ENCODE measurements around the gene MAEA.

MAEA gene

GRCh38 chr4:1337951-1338751 lies 48.5 kb downstream of the MAEA start:
- Histone ChIP-seq H3K36me3 (ENCODE audit: insufficient read depth, low read length) (peaks cover 75% of the 10 kb centered on the region), H3K9ac (ENCODE audit: low read depth, low read length) (no peak overlapping the region)

GRCh38 chr4:1338752-1339414 lies 49.2 kb downstream of the MAEA start:
- Histone ChIP-seq H3K4me2 (ENCODE audit: low read length) (no peak overlapping the region), H3K9me3 (replicated peaks; ENCODE audit: low read length) (no peaks in the 10 kb centered on the region), H3K4me1 (ENCODE audit: control insufficient read depth, insufficient read depth, low read length) (peaks cover 6% of the 10 kb centered on the region)

More at GRCh38 chr4:1337951-1338751, 48.5 kb downstream of the MAEA start:
- no peak overlapping the region for H3K4me3 ChIP-seq (ENCODE audit: low read length)
- peaks cover 6% of the 10 kb centered on the region for H3K4me1 ChIP-seq (ENCODE audit: control insufficient read depth, insufficient read depth, low read length)
- no peaks in the 10 kb centered on the region for H3K9me3 ChIP-seq (replicated peaks; ENCODE audit: low read length)
- no peak overlapping the region for H3K4me2 ChIP-seq (ENCODE audit: low read length)
- H3K27me3 ChIP-seq (ENCODE audit: control insufficient read depth, insufficient read depth, low read length) = no peaks in the 10 kb centered on the region

GRCh38 chr4:1339489-1339888 lies 49.8 kb downstream of the MAEA start:
- H3K4me3 ChIP-seq (ENCODE audit: low read length) = no peak overlapping the region
- no peak overlapping the region for H3K4me2 ChIP-seq (ENCODE audit: low read length)
- no peaks in the 10 kb centered on the region for H3K27me3 ChIP-seq (ENCODE audit: control insufficient read depth, insufficient read depth, low read length)
- peaks cover 6% of the 10 kb centered on the region for H3K4me1 ChIP-seq (ENCODE audit: control insufficient read depth, insufficient read depth, low read length)
- peaks cover 68% of the 10 kb centered on the region for H3K36me3 ChIP-seq (ENCODE audit: insufficient read depth, low read length)
- H3K9me3 ChIP-seq (replicated peaks; ENCODE audit: low read length) = no peaks in the 10 kb centered on the region
- H3K9ac ChIP-seq (ENCODE audit: low read depth, low read length) = no peak overlapping the region

More at GRCh38 chr4:1338752-1339414, 49.2 kb downstream of the MAEA start:
- Histone ChIP-seq H3K9ac (ENCODE audit: low read depth, low read length) (no peak overlapping the region), H3K4me3 (ENCODE audit: low read length) (no peak overlapping the region), H3K27me3 (ENCODE audit: control insufficient read depth, insufficient read depth, low read length) (no peaks in the 10 kb centered on the region), H3K36me3 (ENCODE audit: insufficient read depth, low read length) (peaks cover 72% of the 10 kb centered on the region)

GRCh38 chr4:1340181-1340747 lies 50.6 kb downstream of the MAEA start:
- Histone ChIP-seq H3K4me3 (ENCODE audit: low read length) (no peak overlapping the region), H3K27me3 (ENCODE audit: control insufficient read depth, insufficient read depth, low read length) (no peaks in the 10 kb centered on the region), H3K9ac (ENCODE audit: low read depth, low read length) (no peak overlapping the region), H3K4me2 (ENCODE audit: low read length) (no peak overlapping the region), H3K4me1 (ENCODE audit: control insufficient read depth, insufficient read depth, low read length) (peaks cover 13% of the 10 kb centered on the region), H3K9me3 (replicated peaks; ENCODE audit: low read length) (no peaks in the 10 kb centered on the region), H3K36me3 (ENCODE audit: insufficient read depth, low read length) (peaks cover 60% of the 10 kb centered on the region)

- no peaks in the 10 kb centered on the region for H3K9me3 ChIP-seq (replicated peaks; ENCODE audit: low read length)
- H3K4me3 ChIP-seq (ENCODE audit: low read length) = no peak overlapping the region
- peaks cover 59% of the 10 kb centered on the region for H3K36me3 ChIP-seq (ENCODE audit: insufficient read depth, low read length)
- no peaks in the 10 kb centered on the region for H3K27me3 ChIP-seq (ENCODE audit: control insufficient read depth, insufficient read depth, low read length)
- H3K9ac ChIP-seq (ENCODE audit: low read depth, low read length) = no peak overlapping the region
- H3K4me1 ChIP-seq (ENCODE audit: control insufficient read depth, insufficient read depth, low read length) = peaks cover 14% of the 10 kb centered on the region
- no peak overlapping the region for H3K4me2 ChIP-seq (ENCODE audit: low read length)
These were observed 51.2 kb downstream of the MAEA start for GRCh38 chr4:1340861-1341260.

- no peak overlapping the region for H3K4me2 ChIP-seq (ENCODE audit: low read length)
These were observed 52.3 kb downstream of the MAEA start for GRCh38 chr4:1342003-1342402.

GRCh38 chr4:1344696-1345095 lies 55.0 kb downstream of the MAEA start:
- H3K9ac ChIP-seq (ENCODE audit: low read depth, low read length) = no peak overlapping the region
- no peaks in the 10 kb centered on the region for H3K27me3 ChIP-seq (ENCODE audit: control insufficient read depth, insufficient read depth, low read length)
- peaks cover 28% of the 10 kb centered on the region for H3K36me3 ChIP-seq (ENCODE audit: insufficient read depth, low read length)
- H3K4me2 ChIP-seq (ENCODE audit: low read length) = peak overlapping the region; percentile 93
- peaks cover 30% of the 10 kb centered on the region for H3K4me1 ChIP-seq (ENCODE audit: control insufficient read depth, insufficient read depth, low read length)
- H3K9me3 ChIP-seq (replicated peaks; ENCODE audit: low read length) = no peaks in the 10 kb centered on the region
- H3K4me3 ChIP-seq (ENCODE audit: low read length) = no peak overlapping the region

More at GRCh38 chr4:1342003-1342402, 52.3 kb downstream of the MAEA start:
- no peaks in the 10 kb centered on the region for H3K27me3 ChIP-seq (ENCODE audit: control insufficient read depth, insufficient read depth, low read length)
- peaks cover 14% of the 10 kb centered on the region for H3K4me1 ChIP-seq (ENCODE audit: control insufficient read depth, insufficient read depth, low read length)
- no peak overlapping the region for H3K9ac ChIP-seq (ENCODE audit: low read depth, low read length)
- H3K9me3 ChIP-seq (replicated peaks; ENCODE audit: low read length) = no peaks in the 10 kb centered on the region
- H3K4me3 ChIP-seq (ENCODE audit: low read length) = no peak overlapping the region
- peaks cover 48% of the 10 kb centered on the region for H3K36me3 ChIP-seq (ENCODE audit: insufficient read depth, low read length)

GRCh38 chr4:1345903-1346780 lies 56.5 kb downstream of the MAEA start:
- peak overlapping the region; percentile 96 for H3K9ac ChIP-seq (ENCODE audit: low read depth, low read length)
- H3K4me3 ChIP-seq (ENCODE audit: low read length) = peak overlapping the region; percentile 96
- peak overlapping the region; percentile 93 for H3K4me2 ChIP-seq (ENCODE audit: low read length)
- H3K27me3 ChIP-seq (ENCODE audit: control insufficient read depth, insufficient read depth, low read length) = no peaks in the 10 kb centered on the region
- H3K9me3 ChIP-seq (replicated peaks; ENCODE audit: low read length) = no peaks in the 10 kb centered on the region
- peaks cover 23% of the 10 kb centered on the region for H3K36me3 ChIP-seq (ENCODE audit: insufficient read depth, low read length)
- H3K4me1 ChIP-seq (ENCODE audit: control insufficient read depth, insufficient read depth, low read length) = peaks cover 38% of the 10 kb centered on the region

- Histone ChIP-seq H3K27me3 (ENCODE audit: control insufficient read depth, insufficient read depth, low read length) (no peaks in the 10 kb centered on the region), H3K4me3 (ENCODE audit: low read length) (peak within 1 kb of the TSS; percentile 96), H3K36me3 (ENCODE audit: insufficient read depth, low read length) (peaks cover 18% of the 10 kb centered on the region), H3K9me3 (replicated peaks; ENCODE audit: low read length) (no peaks in the 10 kb centered on the region), H3K4me2 (ENCODE audit: low read length) (peak within 1 kb of the TSS; percentile 98), H3K9ac (ENCODE audit: low read depth, low read length) (peak within 1 kb of the TSS; percentile 98), H3K4me1 (ENCODE audit: control insufficient read depth, insufficient read depth, low read length) (peaks cover 39% of the 10 kb centered on the region)
These were observed 57.2 kb downstream of the MAEA start, which contains the start of gene UVSSA for GRCh38 chr4:1346781-1347409. TSS of gene UVSSA (plus strand) at chr4:1347208. CDS start at chr4:1348092, 884 bp downstream.

GRCh38 chr4:1347410-1347864 lies 57.7 kb downstream of the MAEA start:
- Histone ChIP-seq H3K36me3 (ENCODE audit: insufficient read depth, low read length) (peaks cover 24% of the 10 kb centered on the region), H3K4me3 (ENCODE audit: low read length) (peak overlapping the region; percentile 87), H3K27me3 (ENCODE audit: control insufficient read depth, insufficient read depth, low read length) (no peaks in the 10 kb centered on the region), H3K9me3 (replicated peaks; ENCODE audit: low read length) (no peaks in the 10 kb centered on the region), H3K4me1 (ENCODE audit: control insufficient read depth, insufficient read depth, low read length) (peaks cover 35% of the 10 kb centered on the region), H3K9ac (ENCODE audit: low read depth, low read length) (peak overlapping the region; percentile 98), H3K4me2 (ENCODE audit: low read length) (peak overlapping the region; percentile 98)
